H1 (cell line): ENCODE results near the gene BRPF1. TPM values are rescaled to one million over a fixed set of nuclear protein-coding genes. Genes with fewer than 3 reads are reported as not detected.

Source experiments
- CHD7 ChIP-seq: fragments of 300-600 bp; sonication (generic); IDR thresholded peaks from 2 replicates; pipeline ENCODE4 v1.7.1; 2012; ENCODE audit warnings: low read length, moderate library complexity, mild to moderate bottlenecking, inconsistent platforms; ENCODE audit not compliant: insufficient replicate concordance
- JUND ChIP-seq: IDR thresholded peaks from 2 replicates; pipeline ENCODE4 v1.6.1; 2011; ENCODE audit warnings: mild to moderate bottlenecking, improper control_type of control experiment, low read length
- SIN3A ChIP-seq, 2 experiments: IDR thresholded peaks in 1 of 2; conservative IDR thresholded peaks in 1 of 2; 2 replicates each; pipeline ENCODE4 v1.6.1; 2011 to 2012; ENCODE audit warnings: low read length in 2 of 2, improper control_type of control experiment in 1 of 2, low read depth in 1 of 2, mild to moderate bottlenecking in 1 of 2
- TBP ChIP-seq: IDR thresholded peaks from 2 replicates; pipeline ENCODE4 v1.6.1; 2011; ENCODE audit warnings: low read depth, low read length, improper control_type of control experiment
- polyA plus RNA-seq, 7 experiments: library from polyadenylated mRNA; depleted of rRNA in 3 of 7; stranded (reverse) in 5 of 7; unstranded in 2 of 7; fragments of >200 nt in 5 of 7; fragments of 200-250 nt in 2 of 7; gene quantifications; 1 replicate in 5 of 7; 2 replicates in 1 of 7; 4 replicates in 1 of 7; pipeline versions ENCODE4 v1.2.1 to v1.2.3, GENCODE V29; 2011 to 2013; ENCODE audit warnings: missing spikeins in 2 of 7, mixed read lengths in 2 of 7
- total RNA-seq: library from RNA; stranded (reverse); fragmentation: NEBNext Ultra II Directional; extraction: Animal tissue kit (Norgen Biotek cat#: 25700); gene quantifications from 2 replicates; pipeline ENCODE4 v1.2.1, GENCODE V29; 2021

The BRPF1 gene
- total and polyA plus RNA-seq, 2 of the 8 experiments (the other 6 are each of a cell fraction or from before 2014, with no cell fraction given), result 11.3 to 21.7 TPM

GRCh38 chr3:9688961-9689360, 42.6 kb upstream of the BRPF1 start (continued):
- TF ChIP-seq CHD7 (no peak), JUND (no peak), SIN3A (conservative IDR thresholded peaks at IDR 0.05 in 1 of 2, IDR thresholded peaks at IDR 0.05 in 1 of 2; ENCODE audit: low read depth in 1 of 2, low read length in 2 of 2) (no peak), TBP (no peak)
